G401 (cell line): Measurements from ENCODE around the gene LHFPL3. TPM values are rescaled to one million over a fixed set of nuclear protein-coding genes. Genes with fewer than 3 reads are reported as not detected.
"Not testable (repeated sequence)": the region's sequence is repeated elsewhere in the genome, so short reads cannot be mapped to it uniquely, and the experiment has no call there.

ENCODE experiments used
- DNase-seq: peaks from one replicate; pipeline ENCODE4 v3.0.0-alpha.2; 2015; ENCODE audit warnings: low spot score
- in situ Hi-C: cut with HindIII; loops from 2 replicates; pipeline ENCODE4 v1.10.0; 2016; ENCODE audit warnings: low sequenced_read_pairs, mixed read lengths
- total RNA-seq: library from RNA; depleted of rRNA; stranded (reverse); fragments of >200 nt; shearing (Covaris generic); gene quantifications from 2 replicates; pipeline ENCODE4 v1.2.3, GENCODE V29; 2014

Gene LHFPL3
- total RNA-seq, 1 experiment from 2014 or later, result not detected

GRCh38 chr7:104652865-104653264 lies 324.5 kb downstream of the LHFPL3 start:
- in situ Hi-C loops, result no loop called here

GRCh38 chr7:104653825-104654401 lies 325.5 kb downstream of the LHFPL3 start:
- peak; percentile 42 for DNase-seq
- in situ Hi-C loops, result no loop called here

More at GRCh38 chr7:104652865-104653264, 324.5 kb downstream of the LHFPL3 start:
- no peak for DNase-seq

DNA sequence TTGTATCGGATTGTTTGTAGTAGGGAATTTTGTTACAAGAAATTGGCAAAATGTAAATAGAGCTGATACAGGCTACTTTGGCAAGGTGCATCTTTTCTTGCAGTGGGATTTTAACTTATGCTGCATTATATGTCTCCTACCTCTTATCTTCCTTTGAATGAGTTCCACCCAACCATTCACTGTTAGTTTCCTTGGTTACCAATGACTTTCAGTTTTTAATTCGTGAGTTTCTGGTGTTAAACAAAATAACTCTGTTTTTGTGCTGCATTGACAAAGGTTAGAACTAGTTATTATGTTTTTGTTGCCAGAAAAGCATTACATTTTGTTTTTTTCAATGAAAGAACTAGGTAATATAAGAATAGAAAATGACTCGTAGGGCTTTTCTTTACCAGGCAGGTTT lies 327.2 kb downstream of the LHFPL3 start:
- DNase-seq, result no peak
- in situ Hi-C loops, result no loop called here

DNA sequence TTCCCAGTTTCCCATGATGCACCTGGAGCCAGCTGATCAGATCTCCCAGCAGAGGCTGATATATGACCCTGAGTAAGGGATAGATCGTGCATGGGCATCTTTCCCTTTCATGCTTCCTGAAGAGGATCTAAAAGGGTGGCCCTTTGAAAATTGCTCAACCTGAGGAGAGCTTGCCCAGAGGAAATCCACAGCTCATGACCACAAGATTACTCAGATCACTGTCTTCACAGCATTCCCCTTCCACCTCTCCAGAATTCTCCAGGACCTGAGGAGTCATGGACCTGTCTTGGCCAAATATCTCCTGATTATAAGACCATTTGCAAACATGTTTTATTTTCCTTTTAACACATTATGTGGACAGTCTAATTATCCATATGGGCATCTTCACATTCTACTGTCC lies 328.1 kb downstream of the LHFPL3 start:
- DNase-seq, result no peak
- in situ Hi-C loops, result no loop called here

- in situ Hi-C loops, result no loop called here
- DNase-seq, result no peak
Measured at GRCh38 chr7:104657134-104657533, 328.7 kb downstream of the LHFPL3 start.

GRCh38 chr7:104661575-104661974 lies 333.2 kb downstream of the LHFPL3 start:
- in situ Hi-C loops, result no loop called here
- DNase-seq, result no peak

GRCh38 chr7:104664648-104665047 lies 336.2 kb downstream of the LHFPL3 start:
- in situ Hi-C loops, result no loop called here
- DNase-seq, result no peak

DNA sequence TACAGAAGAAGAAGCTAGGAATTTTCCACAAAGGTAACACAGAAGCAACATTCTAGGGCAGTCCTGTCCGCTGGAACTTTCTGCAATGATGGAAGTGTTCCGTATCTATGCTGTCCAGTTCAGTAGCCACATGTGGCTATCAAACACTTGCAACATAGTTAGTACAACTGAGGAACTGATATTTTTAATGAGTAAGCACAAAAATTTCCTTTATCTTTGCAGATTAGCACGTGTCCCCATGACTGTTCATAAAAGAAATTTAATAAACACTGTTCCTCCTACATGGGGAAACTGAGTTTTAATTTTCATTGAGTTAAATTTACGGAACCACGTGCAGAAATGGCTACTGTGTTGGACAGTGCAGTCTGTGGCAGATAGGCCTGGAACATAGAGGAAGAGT lies 349.2 kb downstream of the LHFPL3 start:
- no peak for DNase-seq
- in situ Hi-C loops, result no loop called here

DNA sequence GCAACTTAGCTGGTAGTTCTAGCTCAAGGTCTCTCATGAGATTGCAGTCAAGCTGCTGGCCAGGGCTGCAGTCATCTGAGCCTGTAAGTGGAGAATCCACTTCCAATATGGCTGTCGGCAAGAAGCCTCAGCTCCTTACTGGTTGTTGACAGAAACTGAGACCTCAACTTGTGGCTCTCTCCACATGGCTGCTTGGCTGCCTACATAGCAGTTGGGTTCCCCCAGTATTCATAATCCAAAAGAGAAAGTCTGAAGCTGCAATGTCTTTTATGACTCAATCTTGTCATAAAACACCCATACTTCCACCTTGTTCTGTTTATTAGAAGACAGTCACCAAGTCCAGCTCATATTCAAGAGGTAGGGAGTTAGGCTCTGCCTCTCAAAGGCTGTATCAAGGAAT lies 350.7 kb downstream of the LHFPL3 start:
- in situ Hi-C loops, result no loop called here
- DNase-seq, result no peak

GRCh38 chr7:104686286-104686685 lies 357.9 kb downstream of the LHFPL3 start:
- no peak for DNase-seq
- in situ Hi-C loops, result no loop called here

GRCh38 chr7:104694710-104695109 lies 366.3 kb downstream of the LHFPL3 start:
- in situ Hi-C loops, result no loop called here
- DNase-seq, result no peak

GRCh38 chr7:104695563-104695962 lies 367.2 kb downstream of the LHFPL3 start:
- no peak for DNase-seq
- in situ Hi-C loops, result no loop called here

DNA sequence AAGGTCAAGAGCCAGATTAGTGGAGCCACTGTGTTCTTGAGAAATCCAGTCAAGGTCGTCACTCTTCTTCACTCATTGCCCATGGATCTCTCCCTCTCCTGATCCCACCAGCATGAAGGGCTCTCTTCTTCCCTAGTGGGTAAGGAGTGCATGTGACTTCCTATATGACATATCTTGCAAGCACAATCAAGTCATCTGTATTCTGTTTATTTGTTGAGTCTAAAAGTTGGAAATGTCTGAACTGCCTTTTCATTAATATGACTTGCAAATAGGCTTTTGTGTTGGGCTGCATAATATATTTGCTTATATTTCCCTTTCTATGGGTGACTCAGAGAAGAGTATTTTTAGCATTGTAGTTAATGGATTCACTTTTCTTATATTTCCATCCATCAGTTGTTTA lies 371.9 kb downstream of the LHFPL3 start:
- no peak for DNase-seq
- in situ Hi-C loops, result no loop called here

DNA sequence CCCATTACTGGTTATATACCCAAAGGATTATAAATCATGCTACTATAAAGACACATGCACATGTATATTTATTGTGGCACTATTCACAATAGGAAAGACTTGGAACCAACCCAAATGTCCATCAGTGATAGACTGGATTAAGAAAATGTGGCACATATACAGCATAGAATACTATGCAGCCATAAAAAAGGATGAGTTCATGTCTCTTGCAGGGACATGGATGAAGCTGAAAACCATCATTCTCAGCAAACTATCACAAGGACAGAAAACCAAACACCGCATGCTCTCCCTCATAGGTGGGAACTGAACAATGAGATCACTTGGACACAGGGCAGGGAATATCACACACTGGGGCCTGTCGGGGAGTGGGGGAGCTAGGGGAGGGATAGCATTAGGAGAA lies 392.6 kb downstream of the LHFPL3 start:
- in situ Hi-C loops, DNase-seq: not testable (repeated sequence)

- DNase-seq, result no peak
- in situ Hi-C loops, result no loop called here
Measured at GRCh38 chr7:104723001-104723400, 394.6 kb downstream of the LHFPL3 start.

DNA sequence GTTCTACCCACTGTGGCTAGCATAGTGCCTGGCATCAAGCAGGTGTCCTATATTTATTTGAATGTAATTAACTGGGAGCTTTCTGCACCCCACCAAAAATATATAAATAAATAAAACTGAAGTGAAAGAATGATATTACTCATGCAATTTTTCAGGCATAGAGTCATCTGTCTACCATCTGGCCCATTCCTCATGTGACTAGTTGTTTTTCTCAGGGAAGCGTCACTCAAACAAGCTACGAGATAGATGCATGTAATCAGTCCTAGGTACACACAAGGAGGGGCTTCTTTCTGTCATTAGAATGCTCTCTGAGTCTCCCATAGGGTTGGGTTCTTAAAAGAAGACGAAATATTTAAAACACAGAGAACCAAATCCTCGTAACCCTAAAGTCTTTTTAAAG lies 430.1 kb downstream of the LHFPL3 start:
- in situ Hi-C loops, result no loop called here
- no peak for DNase-seq

DNA sequence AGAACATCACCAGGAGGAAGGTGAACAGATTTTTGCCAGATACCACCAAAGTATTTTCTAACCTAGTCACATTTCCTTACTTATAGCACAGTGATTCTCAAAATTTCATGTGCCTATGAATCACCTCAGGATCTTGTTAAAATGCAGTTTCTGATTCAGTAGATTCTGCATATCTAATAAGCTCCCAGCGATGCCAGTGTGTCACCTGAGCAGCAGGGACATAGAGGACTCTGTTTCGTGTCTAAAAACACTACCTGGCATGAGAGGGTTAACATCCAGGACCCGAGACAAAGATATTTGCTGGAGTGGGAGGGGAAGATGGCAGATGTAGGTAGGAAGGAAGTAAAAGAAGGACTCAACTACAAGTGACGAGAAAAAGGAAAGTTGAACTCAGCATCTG lies 433.5 kb downstream of the LHFPL3 start:
- DNase-seq, result no peak
- in situ Hi-C loops, result no loop called here

DNA sequence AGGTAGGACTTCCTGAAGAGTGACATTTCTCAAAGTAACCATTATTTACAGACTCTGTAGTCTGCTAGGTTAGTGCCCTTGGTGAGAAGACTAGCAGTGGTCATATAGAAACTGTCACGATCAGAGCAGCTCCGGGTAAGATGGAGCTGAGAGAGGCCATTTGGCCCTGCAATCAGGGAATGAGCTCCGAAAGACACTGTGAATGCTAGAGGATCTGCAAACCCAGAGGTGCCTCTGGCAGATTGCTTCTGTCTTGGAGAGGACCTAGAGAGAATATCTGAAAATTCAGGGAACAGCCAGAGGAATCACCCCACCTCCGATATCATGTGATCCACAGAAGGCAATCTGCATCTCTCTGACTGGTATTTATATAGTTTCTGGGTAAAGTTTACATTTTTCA lies 438.7 kb downstream of the LHFPL3 start:
- in situ Hi-C loops, result no loop called here
- DNase-seq, result no peak

- no peak for DNase-seq
- in situ Hi-C loops, result no loop called here
Measured at GRCh38 chr7:104767826-104768536, 439.6 kb downstream of the LHFPL3 start.

GRCh38 chr7:104772405-104773345 lies 444.3 kb downstream of the LHFPL3 start:
- no peak for DNase-seq
- in situ Hi-C loops, result no loop called here
